ENCODE data around the gene TPGS1.

The TPGS1 gene

DNA sequence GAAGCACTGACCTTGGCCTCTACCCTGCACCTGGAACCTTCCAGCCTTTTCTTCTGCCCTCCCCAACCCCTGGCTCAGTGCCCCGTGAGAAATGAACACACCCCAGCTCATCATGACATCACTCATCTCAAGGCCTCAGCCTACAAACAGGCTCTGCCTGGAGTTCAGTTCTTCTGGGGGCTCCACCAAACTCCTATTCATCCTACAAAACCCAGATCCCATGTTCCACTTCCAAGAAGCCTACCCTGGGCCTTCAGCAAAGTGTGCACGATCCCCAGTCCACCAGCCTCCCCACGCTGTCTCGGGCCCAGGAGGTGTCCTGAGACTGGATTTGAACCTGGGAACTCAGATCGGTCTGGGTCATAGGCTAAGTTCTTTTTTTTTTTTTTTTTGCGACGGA, 37.5 kb upstream of the TPGS1 start:
- TF ChIP-seq CTCF (IDR thresholded peaks at IDR 0.05; ENCODE audit: insufficient read depth, low read depth, low read length, missing control alignments): no peak
- H3K4me3 ChIP-seq (ENCODE audit: low read length): no peak overlapping the region
- no peak for DNase-seq (ENCODE audit: low read depth)

DNA sequence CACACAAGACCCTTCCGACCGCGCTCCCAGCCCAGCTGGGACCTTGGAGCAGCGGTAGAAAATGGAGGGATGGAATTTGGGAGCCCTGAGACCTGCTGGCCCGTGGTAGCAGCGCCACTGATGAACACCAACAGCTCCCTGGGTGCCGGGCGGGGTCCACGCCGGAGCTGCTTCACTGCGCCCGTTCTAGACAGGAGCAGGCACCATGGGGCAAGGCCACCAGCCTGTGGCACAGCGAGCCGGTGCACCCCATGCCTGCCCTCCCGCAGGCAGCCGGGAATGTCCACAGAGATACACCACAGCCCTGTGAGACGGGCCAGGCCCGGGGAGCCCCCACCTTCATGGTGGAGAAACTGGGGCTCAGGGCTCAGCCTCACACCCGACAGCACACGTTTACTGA, 36.6 kb upstream of the TPGS1 start:
- TF ChIP-seq CTCF (IDR thresholded peaks at IDR 0.05; ENCODE audit: insufficient read depth, low read depth, low read length, missing control alignments): no peak
- no peak for DNase-seq (ENCODE audit: low read depth)
- H3K4me3 ChIP-seq (ENCODE audit: low read length): no peak overlapping the region

GRCh38 chr19:472005-472858, 35.1 kb upstream of the TPGS1 start:
- TF ChIP-seq CTCF (IDR thresholded peaks at IDR 0.05; ENCODE audit: insufficient read depth, low read depth, low read length, missing control alignments): no peak
- DNase-seq (ENCODE audit: low read depth): no peak
- H3K4me3 ChIP-seq (ENCODE audit: low read length): no peak overlapping the region

DNA sequence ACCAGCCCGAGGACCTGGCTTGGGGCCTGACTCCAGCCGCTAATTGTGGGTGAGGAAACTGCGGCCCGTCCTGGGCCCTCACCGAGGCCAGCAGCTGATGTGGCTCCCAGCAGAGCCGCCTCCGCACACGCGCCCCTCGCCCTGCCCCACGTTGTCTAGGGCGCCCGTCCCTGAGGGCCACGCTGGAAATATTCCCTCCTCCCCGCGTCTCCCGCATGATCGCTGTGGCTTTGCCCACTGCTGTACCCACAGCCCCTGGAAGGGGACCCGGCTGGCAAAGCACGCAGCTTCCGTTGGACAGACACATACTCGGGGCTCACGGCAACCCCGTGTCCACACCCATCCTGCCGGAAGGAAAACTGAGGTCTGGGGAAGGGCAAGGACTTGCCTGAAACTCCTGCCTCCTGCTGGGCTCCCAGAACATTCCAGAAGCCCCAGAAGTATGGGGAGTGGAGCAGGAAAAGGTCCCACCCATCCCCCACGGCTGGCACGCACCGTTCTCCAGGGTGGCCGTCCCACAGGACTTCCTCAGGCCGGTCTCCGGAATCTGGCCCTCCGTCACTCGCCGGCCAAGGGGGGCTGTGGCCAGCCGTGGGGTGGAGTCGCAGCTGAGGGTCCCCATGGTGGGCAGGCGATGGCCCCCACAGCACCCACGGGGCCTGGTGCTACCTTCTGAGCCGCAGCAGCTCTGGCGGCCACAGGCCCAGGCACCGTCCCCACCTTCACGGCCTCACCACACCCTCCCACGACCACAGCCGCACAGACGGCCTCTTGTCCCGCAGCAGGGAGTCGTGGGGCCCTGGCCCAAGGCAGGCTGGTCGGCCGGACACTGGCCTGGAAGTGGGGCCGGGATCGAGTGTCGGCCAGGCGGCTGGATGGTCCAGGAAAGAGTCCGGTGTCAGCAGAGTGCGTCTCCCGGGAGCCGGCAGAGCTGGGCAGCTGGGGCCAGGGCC, 32.9 kb upstream of the TPGS1 start:
- no peak for TF ChIP-seq CTCF (IDR thresholded peaks at IDR 0.05; ENCODE audit: insufficient read depth, low read depth, low read length, missing control alignments)
- H3K4me3 ChIP-seq (ENCODE audit: low read length): no peak overlapping the region
- no peak for DNase-seq (ENCODE audit: low read depth)

DNA sequence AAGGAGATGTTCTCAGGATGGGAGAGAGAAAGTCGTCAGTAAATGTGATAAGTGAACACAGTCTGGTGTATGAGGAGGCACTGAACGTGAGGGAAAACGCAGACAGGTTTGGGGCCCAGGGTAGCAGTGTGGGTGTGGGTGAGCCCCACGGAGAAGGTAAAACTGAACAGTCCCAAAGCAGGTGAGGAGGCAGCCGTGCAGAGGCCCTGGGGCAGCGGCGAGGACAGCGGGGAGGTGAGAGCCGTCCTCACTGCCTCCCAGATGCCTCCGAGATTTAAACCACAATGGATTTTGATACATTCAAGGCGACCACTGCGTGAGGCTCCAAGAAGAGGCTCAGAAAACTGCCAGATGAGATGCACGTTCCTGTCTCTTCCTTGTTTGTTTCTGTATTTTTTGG, 31.9 kb upstream of the TPGS1 start:
- no peak for DNase-seq (ENCODE audit: low read depth)
- H3K4me3 ChIP-seq (ENCODE audit: low read length): no peak overlapping the region
- no peak for TF ChIP-seq CTCF (IDR thresholded peaks at IDR 0.05; ENCODE audit: insufficient read depth, low read depth, low read length, missing control alignments)

GRCh38 chr19:478236-478903, 28.9 kb upstream of the TPGS1 start:
- DNase-seq (ENCODE audit: low read depth): no peak
- no peak for TF ChIP-seq CTCF (IDR thresholded peaks at IDR 0.05; ENCODE audit: insufficient read depth, low read depth, low read length, missing control alignments)
- H3K4me3 ChIP-seq (ENCODE audit: low read length): no peak overlapping the region

Data from epithelial cell of esophagus (primary cell).